GM03348 (cell line): ENCODE measurements around the gene RRP1B.

Experiments
- DNase-seq: peaks from one replicate; pipeline ENCODE4 v3.0.0; 2012; ENCODE audit warnings: low spot score

Gene RRP1B

DNA sequence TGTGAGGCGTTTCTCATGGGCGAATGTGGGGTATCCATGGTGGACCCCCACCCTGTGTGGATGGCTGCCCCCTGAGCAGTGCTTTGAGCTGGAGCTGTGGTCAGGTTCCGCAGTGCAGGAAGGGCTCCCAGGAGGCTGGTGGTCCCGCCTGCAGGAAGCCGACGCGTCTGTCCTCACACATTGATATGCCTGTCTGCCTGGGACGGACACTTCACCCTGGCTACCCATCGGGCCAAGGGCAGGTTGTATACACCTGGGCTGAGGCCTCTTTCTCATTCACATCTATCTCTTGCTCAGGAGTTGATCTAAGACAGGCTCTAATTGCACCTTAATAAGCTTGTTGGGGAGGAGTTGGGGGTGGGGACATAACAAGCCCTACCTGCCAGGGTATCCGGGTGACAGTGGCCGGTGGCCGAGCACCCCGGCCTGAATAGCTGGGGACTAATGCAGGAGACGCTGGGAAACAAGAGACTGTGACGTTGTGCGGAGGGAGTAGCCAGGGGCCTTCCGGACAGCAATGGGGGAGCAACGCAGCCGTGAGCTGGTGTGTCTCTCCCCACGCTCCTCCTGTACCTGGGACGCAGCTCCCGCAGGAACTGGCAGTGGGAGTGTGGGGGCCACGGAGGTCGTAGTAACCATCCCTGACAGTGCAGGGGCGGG is 81.3 kb downstream of the RRP1B start:
- DNase-seq = no peak

- DNase-seq = no peak
Measured at GRCh38 chr21:43741423-43742096, 82.2 kb downstream of the RRP1B start.

DNA sequence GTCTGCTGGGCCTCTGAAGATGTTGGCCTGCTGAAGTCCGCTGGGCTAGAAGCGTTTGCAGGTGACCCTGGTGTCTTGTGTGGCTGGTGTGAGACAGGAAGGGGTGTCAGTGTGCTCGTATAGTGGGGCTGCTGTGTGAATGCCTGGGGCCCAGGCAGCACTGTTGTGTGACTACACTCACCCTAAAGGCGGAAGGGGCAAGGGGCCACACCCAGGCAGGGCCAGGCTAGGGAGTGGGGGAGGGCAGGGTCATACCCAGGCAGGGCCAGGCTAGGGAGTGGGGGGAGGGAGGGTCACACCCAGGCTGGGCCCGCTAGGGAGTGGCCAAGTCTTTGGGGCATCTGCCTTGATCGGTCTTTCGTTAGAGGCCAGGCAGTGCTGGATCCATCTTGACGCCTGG is 84.6 kb downstream of the RRP1B start:
- no peak for DNase-seq

DNA sequence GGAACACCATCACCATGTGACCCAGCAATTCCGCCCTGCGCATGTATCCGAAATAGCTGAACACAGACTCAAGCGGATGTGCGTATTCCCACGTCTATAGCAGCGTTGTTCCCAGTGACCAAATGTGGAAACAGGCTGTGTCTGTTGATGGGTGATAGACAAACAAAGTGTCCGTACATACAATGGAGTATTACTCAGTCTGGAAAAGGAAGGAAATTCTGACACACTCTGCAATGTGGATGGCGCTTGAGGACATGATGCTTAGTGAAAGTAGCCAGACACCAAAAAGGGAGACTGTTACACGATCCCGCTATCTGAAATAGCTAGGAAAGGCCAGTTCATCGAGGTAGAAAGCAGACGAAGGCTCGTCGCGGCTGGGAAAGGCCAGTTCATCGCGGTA is 85.4 kb downstream of the RRP1B start:
- no peak for DNase-seq
